AG08396 (cell line): ENCODE data around the gene CIBAR2.
"Not testable (repeated sequence)": the region's sequence is repeated elsewhere in the genome, so short reads cannot be mapped to it uniquely, and the experiment has no call there.

Source experiments
- DNase-seq: peaks from one replicate; pipeline ENCODE4 v3.0.0; 2012; ENCODE audit warnings: low spot score, mixed read lengths

The CIBAR2 gene

DNA sequence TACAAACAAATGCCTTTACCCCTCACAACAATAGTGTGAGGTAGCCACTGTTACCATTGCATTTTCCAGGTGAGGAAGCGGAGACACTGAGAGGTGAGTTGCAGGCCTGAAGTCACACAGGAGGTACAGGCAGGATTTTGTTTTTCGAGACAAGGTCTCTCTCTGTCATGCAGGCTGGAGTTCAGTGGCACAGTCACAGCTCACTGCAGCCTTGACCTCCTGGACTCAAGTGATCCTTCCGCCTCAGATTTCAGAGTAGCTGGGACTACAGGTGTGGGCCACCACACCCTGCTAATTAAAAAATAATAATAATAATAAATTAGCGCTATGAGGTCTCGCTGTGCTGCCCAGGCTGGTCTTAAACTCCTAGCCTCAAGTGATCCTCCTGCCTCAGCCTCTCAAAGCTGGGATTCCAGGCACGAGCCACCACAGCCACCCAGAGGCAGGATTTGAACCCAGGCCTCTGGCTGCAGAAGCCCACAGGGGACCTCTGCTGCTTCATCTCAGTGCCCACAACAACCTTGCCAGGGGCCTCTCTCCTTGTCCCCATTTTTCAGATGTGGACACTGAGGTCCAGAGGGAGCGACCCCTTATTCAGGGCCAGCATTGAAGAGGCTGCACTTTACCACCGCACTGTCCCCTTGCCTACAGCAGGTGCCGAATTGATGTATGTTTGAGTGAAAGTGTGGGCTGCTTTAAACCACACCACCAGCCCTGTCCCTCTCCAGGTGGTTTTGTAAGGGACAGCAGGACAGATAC lies 16.0 kb upstream of the CIBAR2 start:
- no peak for DNase-seq

DNA sequence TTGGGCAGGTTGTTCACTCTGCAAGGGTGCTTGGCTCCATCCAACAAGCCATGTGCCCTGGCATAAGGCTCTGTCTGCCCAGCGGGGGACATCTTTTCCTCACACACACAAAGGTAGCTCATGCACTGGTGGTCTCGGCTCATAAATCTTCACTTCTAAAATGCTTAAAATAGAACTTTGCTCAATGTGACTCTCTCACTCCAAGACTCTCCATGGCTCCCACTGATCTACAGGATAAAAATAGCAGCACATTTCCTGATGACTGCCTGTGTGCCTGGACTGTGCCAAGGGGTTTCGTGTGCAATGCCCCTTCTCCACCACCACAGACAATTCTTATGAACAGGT lies 15.1 kb upstream of the CIBAR2 start:
- DNase-seq, result no peak

DNA sequence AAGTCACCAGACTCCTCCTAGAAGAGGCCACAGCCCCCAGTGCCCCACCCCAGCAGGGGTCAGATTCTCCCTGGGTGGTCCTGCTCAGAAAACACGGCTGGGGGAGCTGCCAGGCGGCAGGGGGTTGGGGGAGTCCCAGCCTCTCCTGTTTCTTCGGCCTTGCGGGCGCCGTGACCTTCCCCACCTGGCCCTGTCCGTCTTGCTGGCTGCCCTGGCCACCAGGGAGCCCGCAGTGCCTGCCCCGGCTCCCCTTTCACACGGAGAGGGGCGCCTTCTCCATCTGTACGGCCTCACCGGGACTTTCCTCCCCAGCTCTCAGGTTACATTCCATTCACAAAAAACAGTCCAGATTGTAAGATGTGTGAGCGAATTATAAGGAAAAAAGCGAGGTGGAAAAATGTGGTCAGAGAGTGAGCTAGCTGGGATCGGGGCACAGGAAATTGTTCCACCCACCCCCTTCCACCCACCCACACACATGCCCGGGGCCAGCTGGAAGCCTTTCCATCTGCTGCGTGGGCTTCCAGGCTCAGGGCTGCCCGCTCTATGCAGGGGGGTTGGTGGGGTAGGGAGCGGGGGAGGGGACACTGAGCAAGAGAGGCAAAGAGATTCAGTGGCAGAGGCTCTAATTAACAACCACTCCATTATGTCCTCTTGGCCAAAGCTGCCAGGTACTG lies 14.6 kb upstream of the CIBAR2 start:
- DNase-seq, result peak; percentile 78

DNA sequence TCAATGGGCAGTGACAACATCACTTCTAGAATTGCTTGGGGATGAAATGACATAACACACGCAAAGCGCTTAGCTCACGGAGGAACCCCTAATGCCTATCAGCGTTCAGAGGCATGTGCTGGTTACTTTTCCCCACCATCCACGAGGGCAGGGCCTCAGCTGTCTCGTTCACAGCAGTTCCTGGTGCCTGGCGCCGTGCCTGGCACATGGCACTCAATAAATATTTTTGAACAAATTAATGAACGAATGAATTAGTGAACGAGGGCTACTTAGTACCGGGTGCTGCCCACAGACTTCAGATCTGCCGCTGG lies 14.1 kb upstream of the CIBAR2 start:
- DNase-seq, result no peak

DNA sequence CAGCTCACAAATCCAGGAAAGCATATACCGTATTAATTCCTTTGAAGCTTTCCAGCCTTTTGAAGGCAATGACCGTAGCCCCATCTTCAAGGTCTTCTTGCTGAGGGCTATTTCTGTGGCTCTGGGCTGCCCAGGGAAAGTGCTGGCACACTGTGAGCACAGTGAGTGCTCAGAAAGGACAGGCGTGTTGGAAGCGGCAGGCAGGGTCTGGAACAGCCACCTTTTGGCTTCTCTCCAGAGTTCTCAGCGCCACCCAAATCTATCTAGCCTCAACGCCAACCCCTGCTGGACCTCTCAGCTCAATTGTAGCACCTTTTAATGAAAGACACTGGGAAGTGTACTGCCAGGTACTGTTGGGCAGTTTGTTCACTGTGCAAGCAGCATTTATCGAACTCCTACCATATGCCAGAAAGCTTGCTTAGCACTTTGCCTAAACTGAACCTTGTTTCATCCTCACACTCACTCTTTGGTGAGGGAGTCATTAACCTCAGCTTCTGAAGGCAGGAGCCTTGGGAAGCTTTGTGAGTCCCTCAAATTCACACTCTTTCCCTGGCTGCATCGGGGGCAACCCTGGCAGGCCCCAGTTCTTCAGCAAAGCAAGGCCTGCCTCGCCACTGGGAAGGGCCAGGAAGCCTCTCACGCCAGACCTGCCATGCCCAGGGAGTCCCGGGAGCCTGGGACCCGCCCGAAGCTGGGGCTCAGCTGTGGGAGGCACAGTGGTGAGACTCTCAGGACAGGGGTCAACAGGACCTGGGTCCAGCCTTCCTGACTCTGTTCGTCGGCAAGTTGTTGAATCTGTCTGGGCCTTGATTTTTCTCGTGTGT lies 13.5 kb upstream of the CIBAR2 start:
- no peak for DNase-seq

DNA sequence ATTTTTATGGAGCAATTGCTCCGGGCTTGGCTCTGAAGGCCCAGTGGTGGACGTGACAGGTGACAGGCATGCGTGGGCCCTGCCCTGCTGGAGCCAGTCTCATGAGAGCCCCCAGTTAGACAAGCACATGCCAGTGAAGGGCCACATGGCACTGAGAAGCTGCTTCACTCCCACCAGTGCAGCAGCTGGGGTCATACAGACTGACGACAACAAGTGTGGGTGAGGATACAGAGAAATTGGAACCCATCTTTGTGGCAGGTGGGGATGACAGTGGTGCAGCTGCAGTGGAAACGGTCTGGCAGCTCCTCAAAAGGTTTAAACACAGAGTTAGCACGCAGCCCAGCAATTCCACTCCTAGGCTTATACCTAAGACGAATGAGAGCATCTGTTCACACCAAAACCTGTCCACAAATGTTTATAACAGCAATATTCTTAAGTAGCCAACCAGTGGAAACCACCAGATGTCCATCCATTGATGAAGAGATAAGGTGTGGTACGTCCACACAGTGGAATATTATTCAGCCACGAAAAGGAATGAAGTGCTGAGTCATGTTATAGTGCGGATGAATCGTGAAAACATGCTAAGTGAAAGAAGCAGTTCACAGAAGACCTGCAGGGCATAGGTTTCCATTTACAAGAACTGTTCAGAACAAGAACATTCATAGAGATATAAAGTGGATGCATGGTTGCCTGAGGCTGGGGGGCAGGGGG lies 12.5 kb upstream of the CIBAR2 start:
- no peak for DNase-seq

DNA sequence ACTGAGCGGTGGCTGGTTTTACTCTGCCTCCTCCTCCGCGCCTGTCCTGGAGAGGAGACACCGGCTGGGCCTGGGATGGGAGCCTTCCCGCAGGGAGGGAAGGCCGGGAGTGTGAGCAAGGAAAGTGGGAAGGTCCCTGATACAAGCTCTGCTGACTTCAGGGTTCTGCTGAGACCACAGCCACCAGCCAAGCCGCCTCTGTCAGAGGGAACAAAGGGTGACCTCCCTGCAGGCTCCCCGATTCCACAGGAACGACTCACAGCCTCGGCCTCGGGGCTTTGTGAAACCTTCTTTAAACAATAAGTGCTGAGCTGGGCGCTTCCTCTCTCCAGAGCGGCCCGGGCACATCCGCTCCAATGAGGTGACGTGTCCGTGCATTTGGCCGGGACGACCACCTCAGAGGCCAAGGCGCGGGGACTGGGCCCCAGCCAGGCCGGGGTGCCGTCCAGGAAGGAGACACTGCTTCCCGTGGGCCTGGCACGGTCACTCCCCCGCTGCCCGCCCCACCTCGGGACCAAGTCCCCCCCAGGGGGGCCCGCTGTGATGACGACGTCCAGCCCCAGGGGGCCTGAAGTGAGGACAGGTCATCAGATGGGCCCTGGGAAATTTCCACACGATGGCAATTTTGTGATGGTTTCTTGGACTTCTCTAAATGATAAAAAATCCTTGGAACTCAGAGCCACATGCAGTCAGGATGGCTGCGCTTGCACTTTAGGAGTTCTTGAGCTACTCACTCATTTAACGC lies 11.8 kb upstream of the CIBAR2 start:
- peak; percentile 88 for DNase-seq

DNA sequence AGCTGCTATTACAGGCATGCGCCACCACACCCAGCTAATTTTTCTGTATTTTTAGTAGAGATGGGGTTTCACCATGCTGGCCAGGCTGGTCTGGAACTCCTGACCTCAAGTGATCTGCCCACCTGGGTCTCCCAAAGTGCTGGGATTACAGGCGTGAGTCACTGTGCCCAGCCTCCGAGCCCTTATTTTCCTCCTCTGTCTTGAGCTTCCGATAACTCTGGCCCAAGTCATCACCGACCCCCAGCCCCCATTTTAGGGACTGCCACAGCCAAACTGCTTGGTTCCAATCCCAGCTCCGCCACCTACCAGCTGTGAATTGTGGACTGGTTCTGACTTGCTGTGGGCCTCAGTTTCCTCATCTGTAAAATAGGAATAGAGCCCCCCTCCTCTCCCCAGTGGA lies 11.2 kb upstream of the CIBAR2 start:
- not testable (repeated sequence) for DNase-seq

DNA sequence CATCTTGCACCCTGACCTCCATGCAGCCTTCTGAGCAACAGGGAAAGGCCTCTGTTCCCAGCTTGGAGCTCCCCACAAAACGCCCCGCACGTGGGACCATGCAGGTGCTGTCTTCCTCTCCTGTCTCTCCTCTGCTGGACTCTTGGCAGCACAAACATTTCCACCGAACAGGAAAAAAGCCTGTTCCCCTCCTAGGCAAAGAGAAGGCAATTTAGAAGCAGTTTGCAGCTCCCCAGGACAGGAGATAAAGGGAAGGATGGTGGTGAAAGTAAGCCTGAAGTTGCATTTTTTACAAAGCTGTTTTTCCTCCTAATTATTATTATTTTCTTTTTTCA lies 7.7 kb upstream of the CIBAR2 start:
- DNase-seq, result no peak

DNA sequence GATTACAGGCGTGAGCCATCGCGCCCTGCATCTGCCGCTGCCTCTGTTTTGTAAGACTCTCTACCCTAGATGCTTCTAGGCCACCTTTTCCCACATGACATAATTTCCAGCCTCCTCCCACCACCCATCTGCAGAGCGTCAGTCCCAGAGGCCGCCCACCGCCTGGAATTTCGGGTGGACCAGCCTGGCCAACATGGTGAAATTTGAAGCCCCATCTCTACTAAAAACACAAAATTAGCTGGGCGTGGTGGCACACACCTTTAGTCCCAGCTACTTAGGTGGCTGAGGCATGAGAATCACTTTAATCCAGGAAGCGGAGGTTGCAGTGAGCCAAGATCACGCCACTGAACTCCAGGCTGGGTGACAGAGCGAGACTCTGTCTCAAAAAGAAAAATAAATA lies 5.1 kb upstream of the CIBAR2 start:
- DNase-seq, result no peak

DNA sequence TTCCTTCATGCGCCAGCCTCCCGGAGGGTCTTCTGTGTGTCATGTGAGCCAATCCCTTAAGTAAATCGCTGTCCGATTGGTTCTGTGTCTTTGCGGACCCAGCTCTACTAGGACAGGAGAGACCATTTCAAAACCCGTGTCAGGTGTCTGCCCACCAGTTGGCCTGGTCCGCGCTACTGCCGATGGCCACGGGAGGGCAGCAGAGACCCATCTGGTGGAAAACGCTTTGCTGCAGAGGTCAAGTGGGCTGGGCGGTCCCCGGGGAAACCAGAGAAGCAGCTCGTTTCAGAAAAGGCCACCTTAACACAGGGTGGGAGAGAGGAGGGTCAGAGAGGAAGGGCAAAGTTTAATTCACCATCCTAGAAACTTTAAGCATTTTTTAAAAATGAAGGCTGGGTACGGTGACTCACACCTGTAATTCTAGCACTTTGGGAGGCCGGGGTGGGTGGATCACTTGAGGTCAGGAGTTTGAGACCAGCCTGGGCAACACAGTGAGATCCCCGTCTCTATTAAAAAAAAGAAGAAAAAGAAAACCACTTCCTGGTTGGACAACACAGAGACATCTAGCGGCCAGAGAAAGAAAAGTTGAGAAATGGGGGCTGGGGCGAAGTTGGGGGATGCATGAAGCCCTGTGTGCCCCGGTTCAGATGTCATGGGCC lies 2.8 kb upstream of the CIBAR2 start:
- peak; percentile 93 for DNase-seq

DNA sequence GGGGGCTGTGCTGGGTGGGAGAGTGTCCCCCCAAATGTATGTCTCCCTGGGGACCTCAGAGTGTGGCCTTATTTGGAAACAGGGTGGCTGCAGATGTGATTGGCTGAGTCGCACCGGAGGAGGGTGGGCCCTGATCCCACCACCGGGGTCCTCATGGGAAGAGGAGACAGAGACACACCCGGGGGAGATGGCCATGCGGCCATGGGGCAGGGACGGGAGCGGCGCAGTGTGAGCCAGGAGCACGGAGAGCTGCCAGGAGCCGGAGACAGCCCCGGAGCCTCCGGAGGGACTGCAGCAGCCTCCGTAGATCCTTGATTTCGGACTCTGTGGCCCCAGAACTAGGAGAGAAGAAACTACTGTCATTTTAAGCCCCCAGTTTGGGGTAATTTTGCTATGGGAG lies 1.6 kb upstream of the CIBAR2 start:
- no peak for DNase-seq

DNA sequence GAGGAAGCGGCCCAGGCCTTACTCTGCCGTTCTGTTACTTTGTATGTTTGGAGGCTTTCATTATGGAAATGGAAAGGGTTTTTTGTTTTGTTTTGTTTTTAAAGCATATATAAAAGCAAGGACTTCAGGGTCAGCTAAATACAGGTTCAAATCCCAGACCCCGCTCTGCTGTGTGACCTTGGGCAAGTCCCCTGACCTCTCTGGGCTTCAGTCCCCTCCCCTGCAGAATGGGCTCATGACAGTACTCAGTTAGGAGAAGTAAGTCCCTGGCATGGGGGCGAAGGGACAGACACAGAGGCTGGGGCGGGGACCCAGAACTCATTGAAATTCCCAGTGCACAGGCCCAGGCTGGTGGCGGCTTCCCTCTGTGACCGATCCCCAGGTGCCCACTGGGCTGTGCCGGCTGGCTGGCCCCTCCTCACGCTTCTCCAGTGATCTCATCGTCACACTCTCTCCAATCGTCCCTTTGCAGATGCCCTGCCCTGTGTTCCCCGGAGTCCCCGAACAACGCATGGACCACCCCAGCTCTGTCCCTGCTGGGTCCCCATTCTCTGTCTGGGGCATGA lies 979 bp upstream of the CIBAR2 start:
- DNase-seq, result no peak

DNA sequence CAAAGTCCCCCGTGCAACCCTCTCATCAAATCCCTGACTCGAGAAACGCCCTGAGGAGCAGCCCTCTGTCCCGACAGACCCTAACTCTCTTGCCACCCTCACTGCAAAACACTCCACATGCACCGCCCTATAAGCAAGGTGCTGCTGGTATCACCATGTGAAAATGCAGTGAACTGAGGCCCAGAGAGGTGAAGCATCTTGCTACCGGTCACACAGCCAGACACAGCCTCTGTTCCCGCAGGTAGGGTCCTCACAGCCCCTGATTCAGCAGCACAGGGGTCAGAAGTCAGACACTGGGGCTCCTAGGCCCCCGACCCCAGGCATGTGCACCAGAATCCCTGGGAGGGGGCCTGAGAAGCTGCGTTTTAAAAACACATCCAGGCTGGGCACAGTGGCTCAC lies 1.1 kb downstream of the CIBAR2 start:
- DNase-seq, result no peak

DNA sequence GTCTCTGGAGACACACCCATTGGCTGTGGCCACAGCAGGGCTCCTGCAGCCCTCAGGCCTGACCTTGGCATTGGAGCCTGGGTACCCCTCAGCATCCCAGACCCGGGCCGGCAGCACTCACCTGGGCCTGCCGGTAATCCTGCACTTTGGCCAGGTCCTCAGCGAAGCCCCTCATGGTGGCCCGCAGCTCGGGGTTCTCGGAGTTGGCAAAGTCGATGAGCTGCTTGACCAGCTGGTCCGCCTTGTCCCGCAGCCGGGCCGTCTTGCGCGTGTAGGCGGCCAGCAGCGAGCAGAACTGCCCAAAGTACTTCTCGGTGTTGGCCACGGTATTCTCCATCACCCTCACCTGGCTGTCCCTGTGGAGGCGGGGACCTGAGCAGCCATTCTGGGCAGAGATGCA lies 2.2 kb downstream of the CIBAR2 start:
- DNase-seq, result no peak

DNA sequence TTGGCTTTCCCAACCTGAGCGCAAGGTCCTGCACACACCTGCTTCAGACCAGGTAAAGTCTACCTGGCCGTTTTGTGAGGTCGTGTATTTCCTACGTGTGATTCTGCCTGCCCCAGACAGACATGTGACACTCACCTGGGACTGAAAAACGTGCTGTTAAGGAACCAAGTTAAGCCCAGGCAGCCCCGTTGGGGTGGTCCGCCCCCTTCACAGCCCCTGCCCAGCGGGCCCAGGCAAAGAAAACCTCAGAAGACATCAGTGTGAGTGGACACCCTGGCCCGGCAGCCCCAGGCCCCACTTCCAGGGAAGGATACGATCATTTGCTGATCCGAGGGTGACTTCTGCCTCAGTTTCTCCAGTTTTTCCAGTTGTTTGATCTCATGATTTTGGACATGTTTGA lies 4.7 kb downstream of the CIBAR2 start:
- no peak for DNase-seq

DNA sequence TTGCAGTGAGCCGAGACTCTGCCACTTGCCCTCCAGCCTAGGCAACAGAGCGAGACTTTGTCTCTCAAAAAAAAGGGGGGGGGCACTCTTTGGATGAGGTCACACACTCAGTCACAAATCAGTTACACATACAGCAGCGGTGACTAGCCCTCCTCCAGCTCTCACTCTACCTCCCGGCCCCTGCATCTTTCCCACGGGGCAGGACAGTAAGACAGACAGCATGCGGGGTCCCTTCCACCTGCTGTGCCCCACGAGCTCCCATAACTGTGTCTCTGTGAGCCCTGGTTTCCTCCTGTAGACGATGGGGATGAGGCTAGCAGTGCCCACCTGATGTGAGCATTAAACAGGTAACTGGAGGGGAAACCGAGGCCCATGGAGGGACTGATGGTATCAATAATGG lies 5.2 kb downstream of the CIBAR2 start:
- no peak for DNase-seq

DNA sequence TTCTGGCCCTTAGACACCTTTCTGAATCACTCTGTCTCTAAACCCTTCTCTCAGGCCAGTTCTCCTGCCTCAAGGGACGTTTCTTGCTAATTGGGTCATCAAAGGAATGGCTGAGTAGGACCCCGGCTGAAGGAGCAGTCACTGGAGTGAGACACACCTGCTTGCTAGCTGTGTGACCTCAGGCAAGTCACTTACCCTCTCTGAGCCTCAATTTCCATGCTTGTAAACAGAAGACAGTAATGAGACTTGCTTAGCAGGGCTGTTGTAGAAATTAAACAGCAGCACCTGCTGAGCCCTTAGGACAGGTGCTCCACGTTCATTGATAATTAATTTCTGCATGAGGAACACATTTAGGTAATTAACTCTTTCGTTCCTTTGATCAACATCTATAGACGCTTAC lies 6.8 kb downstream of the CIBAR2 start:
- DNase-seq, result no peak

DNA sequence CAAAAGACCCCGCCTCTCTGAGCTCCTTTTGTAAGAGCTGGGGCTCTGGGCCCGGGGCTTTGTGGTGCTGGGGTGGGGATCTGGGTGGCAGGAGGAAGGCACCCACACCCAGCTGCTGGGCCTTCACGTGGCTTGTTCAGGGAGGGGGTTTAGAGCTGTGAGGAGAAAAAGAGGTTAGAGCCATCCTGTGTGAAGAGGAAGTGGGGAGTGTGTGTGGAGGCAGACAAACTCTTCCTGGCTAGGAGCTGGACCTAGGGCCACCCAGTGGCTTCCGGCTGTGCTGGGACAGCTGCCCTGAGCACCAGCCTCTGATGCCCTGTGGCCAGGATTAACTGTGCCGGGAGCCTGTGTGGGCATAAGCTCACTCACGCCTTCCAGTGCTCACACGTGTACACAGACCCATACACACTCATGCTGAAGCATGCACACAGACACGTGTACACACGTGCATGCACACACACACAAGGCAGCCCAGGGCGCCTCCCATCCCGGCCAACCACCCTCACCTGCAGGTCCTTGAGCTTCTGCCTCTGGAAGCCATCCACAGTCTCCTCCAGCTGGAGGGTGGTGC lies 7.4 kb downstream of the CIBAR2 start:
- DNase-seq, result no peak

DNA sequence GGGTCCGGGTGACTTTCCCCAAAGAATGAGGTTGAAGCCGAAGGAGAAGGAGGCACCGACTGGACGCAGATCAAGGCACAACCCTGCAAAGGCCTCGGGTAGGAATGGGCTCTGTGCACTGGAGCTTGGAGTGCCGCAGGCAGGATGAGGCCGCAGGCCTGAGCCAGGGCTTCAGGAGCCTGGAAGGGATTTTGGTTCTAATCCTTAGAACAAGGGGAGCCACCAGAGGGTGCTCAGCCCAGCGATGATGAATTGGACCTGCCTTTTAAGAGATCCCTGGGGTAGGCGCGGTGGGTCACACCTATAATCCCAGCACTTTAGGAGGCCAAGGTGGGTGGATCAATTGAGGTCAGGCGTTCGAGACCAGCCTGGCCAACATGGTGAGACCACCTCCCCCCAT lies 8.1 kb downstream of the CIBAR2 start:
- DNase-seq, result no peak
